Esophagus (tissue), 2 donors: ENCODE data around the gene SLC35B2. TPM values are rescaled to one million over a fixed set of nuclear protein-coding genes. Genes with fewer than 3 reads are reported as not detected.

Source experiments
- H3K27ac ChIP-seq, 2 donors: one replicate each; pipeline ENCODE4 v1.5.1; 2013; ENCODE audit warnings: low read depth in 2 of 2, mild to moderate bottlenecking in 2 of 2, inconsistent platforms in 1 of 2, low read length in 1 of 2, moderate library complexity in 1 of 2
- H3K27me3 ChIP-seq, 2 donors: one replicate each; pipeline ENCODE4 v1.6.1; 2013; ENCODE audit warnings: low read length in 2 of 2, control low read depth in 1 of 2, mild to moderate bottlenecking in 1 of 2; ENCODE audit not compliant: insufficient read depth in 2 of 2, control insufficient read depth in 1 of 2
- H3K36me3 ChIP-seq, 2 donors: one replicate each; pipeline ENCODE4 v1.6.1; 2013; ENCODE audit warnings: low read length in 1 of 2; ENCODE audit not compliant: control insufficient read depth in 2 of 2, insufficient read depth in 2 of 2
- H3K4me1 ChIP-seq, 2 donors: one replicate each; pipeline ENCODE4 v1.6.1; 2013; ENCODE audit warnings: low read length in 1 of 2; ENCODE audit not compliant: control insufficient read depth in 2 of 2, insufficient read depth in 2 of 2
- H3K4me3 ChIP-seq, 2 donors: one replicate each; pipeline ENCODE4 v1.5.1; 2013; ENCODE audit warnings: low read length in 2 of 2, mild to moderate bottlenecking in 2 of 2, low read depth in 1 of 2, moderate library complexity in 1 of 2
- H3K9me3 ChIP-seq, 2 donors: one replicate each; pipeline ENCODE4 v1.6.1; 2013; ENCODE audit warnings: mild to moderate bottlenecking in 2 of 2, low read depth in 1 of 2, low read length in 1 of 2, moderate library complexity in 1 of 2; ENCODE audit not compliant: control insufficient read depth in 2 of 2, insufficient read depth in 1 of 2
- WGBS, 2 donors: extraction: QIAGEN DNeasy Blood & Tissue Kit; methylation state at CpG; one replicate each; pipeline ENCODE4 v1.1.7; 2013; 5-methylcytosine and 5-hydroxymethylcytosine counted together
- polyA plus RNA-seq, 2 donors: library from polyadenylated mRNA; stranded (reverse); fragments of 200-250 nt; gene quantifications; one replicate each; pipeline ENCODE4 v1.2.3, GENCODE V29; 2013
- donor health status: healthy with polysubstance abuse.
- donor health status: Bipolar disorder and iron deficiency.

SLC35B2 gene
- polyA plus RNA-seq, 2 donors = 4.3 to 13.0 TPM

DNA sequence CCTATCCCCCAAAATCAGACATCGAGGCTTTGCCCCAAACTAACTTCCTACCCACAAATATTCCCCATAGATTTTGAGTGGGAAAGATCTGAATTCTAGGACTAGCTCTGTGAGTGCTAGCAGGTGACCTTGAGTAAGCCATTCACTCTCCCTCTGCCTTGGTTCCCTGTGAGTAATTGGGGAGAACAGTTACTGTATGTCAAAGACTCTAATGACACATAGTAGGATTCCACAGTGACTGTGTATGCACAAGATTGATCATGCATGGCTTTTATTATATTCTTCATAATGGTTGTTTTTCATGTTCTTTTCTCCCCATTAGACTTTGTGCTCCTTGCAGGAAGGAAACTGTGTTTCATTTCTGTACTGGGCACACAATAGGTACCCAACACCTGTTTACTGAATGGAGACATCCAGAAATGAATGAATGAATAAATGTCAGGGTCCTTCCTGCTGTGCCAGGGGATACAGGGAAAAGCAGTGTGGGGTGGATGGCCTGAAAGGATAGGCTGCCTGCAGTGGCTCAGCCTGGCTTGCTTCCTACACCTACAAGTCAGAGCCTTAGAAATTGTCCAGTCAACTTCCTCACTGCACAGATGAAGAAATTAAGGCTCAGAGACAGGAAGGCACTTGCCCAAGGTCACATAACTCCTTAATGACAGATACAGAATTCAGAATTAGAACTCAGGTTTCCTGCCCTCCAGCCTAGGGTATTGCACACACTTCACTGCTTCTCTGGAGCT lies 12.0 kb upstream of the SLC35B2 start:
- no peaks in the 10 kb centered on the region for H3K9me3 ChIP-seq
- H3K27ac ChIP-seq = no peak overlapping the region
- peaks cover 0 to 1% of the 10 kb centered on the region in 2 donors for H3K4me1 ChIP-seq
- WGBS, 2 donors = 59 to 77% methylated on average over 1 of the region's 1 CpG
- H3K4me3 ChIP-seq = no peak overlapping the region
- H3K36me3 ChIP-seq = no peaks in the 10 kb centered on the region
- H3K27me3 ChIP-seq = peaks cover 0 to 12% of the 10 kb centered on the region in 2 donors

DNA sequence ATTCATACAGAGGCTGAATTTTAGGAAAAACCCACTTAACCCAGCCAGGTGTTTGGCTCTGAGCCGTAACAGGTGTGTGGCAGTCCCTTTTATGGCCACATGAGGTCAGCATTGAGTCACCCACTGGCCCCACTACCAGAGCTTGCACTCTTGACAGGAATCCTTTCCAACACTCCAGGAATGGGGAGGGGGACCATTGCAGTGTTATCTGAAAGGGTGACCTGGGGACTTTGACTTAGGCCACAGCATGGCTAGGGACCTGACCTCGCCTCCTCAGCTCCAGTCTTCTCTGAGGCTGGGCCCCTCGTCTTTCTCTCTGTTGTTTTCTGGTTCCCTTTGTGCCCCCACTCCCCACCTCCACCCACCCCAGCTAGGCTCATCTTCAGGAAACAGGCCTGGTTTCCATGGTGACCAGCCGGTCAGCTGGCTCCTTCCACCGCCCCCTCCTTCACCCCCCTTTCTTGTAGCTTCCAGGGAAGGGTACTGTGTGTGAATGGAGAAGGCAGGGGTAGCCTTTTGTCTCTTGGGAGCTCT lies 10.8 kb upstream of the SLC35B2 start:
- Histone ChIP-seq H3K4me1 (peaks cover 6 to 13% of the 10 kb centered on the region in 2 donors), H3K27ac (no peak overlapping the region), H3K9me3 (no peaks in the 10 kb centered on the region), H3K4me3 (no peak overlapping the region), H3K27me3 (peaks cover 0 to 12% of the 10 kb centered on the region in 2 donors), H3K36me3 (no peaks in the 10 kb centered on the region)
- 22 to 27% methylated on average over 5 of the region's 5 CpGs for WGBS, 2 donors

DNA sequence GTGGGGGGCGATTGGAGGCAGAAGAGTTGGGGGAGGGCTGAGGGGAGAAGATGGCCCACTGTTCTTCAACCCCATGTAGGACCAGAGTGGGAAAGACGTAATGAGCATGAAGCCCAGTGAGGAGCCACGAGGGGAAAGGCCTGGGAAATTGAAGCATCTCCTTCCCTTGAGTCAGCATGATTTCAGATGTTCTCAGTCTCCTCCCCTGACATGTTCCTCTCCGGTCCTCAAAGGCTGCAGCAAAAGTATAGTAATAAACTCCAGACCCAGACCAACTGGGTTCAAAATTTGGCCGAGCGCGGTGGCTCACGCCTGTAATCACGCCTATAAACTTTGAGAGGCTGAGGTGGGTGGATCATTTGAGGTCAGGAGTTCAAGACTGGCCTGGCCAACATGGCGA lies 9.9 kb upstream of the SLC35B2 start:
- WGBS, 2 donors = 72 to 74% methylated on average over 10 of the region's 10 CpGs
- H3K27ac ChIP-seq = no peak overlapping the region
- H3K36me3 ChIP-seq = peaks cover 0 to under 1% of the 10 kb centered on the region in 2 donors
- no peaks in the 10 kb centered on the region for H3K9me3 ChIP-seq
- peaks cover 7 to 22% of the 10 kb centered on the region in 2 donors for H3K4me1 ChIP-seq
- H3K4me3 ChIP-seq = no peak overlapping the region
- H3K27me3 ChIP-seq = peaks cover 0 to 10% of the 10 kb centered on the region in 2 donors

DNA sequence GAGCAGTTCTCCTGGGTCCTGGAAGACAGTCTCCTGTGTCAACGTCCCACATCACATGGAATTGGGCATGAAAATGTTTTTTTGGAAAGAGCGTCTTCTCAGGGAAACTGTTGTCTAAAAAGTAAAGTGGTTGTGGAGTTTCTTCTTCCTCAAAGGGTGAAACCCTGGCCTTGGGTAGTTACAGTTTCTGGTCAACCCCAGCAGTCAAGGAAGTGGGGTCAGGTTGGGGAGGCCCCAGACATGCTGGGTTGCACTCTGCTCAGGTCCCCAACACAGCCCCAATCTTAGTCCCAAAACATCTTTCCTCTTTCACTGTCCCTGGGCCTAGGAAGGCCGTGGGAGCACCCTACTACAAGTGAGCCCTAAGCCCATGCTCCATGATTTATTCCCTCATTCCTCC lies 9.0 kb upstream of the SLC35B2 start:
- Histone ChIP-seq H3K27ac (no peak overlapping the region), H3K4me1 (peaks cover 7 to 22% of the 10 kb centered on the region in 2 donors), H3K36me3 (peaks cover 0 to 4% of the 10 kb centered on the region in 2 donors), H3K9me3 (no peaks in the 10 kb centered on the region), H3K27me3 (peaks cover 0 to 9% of the 10 kb centered on the region in 2 donors), H3K4me3 (no peak overlapping the region)
- WGBS, 2 donors = 79 to 80% methylated on average over 3 of the region's 3 CpGs

DNA sequence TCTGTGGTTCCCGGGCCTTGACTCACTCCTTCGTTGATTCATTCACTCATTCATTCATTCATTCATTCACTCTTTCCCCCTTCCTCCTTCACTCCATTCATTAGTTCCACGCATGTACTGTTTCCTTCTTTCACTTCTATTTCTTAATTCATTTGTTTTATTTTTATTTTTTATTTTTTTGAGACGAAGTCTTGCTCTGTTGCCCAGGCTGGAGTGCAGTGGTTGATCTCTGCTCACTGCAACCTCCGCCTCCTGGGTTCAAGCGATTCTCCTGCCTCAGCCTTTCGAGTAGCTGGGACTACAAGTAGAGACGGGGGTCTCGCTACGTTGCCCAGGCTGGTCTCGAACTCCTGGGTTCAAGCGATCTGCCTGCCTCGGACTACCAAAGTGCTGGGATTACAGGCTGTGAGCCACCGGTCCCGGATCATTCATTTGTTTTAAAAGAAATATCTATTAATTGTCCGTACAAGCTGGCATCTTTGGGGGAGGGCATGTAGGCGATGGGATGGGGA lies 8.4 kb upstream of the SLC35B2 start:
- H3K4me1 ChIP-seq = peaks cover 7 to 22% of the 10 kb centered on the region in 2 donors
- peaks cover 0 to 7% of the 10 kb centered on the region in 2 donors for H3K27me3 ChIP-seq
- H3K9me3 ChIP-seq = no peaks in the 10 kb centered on the region
- WGBS, 2 donors = 63% methylated on average over 17 of the region's 17 CpGs
- peaks cover 0 to 4% of the 10 kb centered on the region in 2 donors for H3K36me3 ChIP-seq
- peak overlapping the region in 1 of 2 donors; percentile 68 for H3K4me3 ChIP-seq
- H3K27ac ChIP-seq = no peak overlapping the region

DNA sequence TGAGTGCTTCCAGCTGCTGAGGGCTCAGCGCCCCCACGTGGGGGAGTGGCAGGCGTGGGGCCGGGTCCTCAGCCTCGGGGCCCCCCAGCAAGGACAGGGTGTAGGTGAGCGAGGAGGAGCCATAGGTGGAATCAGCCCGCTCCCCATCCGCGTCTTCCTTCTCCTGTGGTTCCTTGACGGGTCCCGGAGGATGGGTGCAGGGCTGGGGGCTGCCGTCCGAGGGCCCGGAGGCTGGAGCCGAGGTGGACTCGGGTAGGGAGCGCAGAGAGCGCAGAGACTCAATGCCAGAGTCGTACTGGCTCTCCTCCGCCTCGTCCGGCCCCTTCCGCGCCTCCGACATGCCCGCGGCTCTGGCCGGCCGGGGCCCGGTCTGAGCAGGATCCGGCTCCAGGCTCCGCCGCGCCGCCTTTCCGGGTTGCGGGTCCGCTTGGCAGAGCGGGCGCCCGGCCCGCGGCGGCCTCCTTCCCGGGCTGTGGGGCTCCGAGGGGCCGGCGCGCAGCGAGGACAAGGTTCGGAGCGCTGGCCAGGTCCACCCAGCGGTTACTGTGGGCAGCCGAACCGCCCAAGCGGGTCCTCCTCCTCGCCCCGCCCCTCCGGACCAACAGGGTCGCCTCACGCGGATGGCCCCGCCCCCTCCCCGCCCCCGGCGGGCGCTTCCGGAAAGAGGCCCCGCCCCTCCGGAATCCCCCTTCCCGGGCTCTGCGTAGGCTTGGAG lies 7.8 kb upstream of the SLC35B2 start, which contains the start of gene NFKBIE:
Gene NFKBIE (minus strand): TSS at position 545 of the 715 bp plus-strand sequence. CDS start 205 bp downstream, at position 340.
- H3K4me3 ChIP-seq = peak within 1 kb of the TSS; percentile 68 to 72
- no peaks in the 10 kb centered on the region for H3K9me3 ChIP-seq
- peaks cover 0 to 3% of the 10 kb centered on the region in 2 donors for H3K27me3 ChIP-seq
- peaks cover 0 to 7% of the 10 kb centered on the region in 2 donors for H3K36me3 ChIP-seq
- peaks cover 7 to 22% of the 10 kb centered on the region in 2 donors for H3K4me1 ChIP-seq
- WGBS, 2 donors = 0 to 1% methylated on average over 55 to 72 of the region's 72 CpGs
- H3K27ac ChIP-seq = peak within 1 kb of the TSS; percentile 60 to 71

DNA sequence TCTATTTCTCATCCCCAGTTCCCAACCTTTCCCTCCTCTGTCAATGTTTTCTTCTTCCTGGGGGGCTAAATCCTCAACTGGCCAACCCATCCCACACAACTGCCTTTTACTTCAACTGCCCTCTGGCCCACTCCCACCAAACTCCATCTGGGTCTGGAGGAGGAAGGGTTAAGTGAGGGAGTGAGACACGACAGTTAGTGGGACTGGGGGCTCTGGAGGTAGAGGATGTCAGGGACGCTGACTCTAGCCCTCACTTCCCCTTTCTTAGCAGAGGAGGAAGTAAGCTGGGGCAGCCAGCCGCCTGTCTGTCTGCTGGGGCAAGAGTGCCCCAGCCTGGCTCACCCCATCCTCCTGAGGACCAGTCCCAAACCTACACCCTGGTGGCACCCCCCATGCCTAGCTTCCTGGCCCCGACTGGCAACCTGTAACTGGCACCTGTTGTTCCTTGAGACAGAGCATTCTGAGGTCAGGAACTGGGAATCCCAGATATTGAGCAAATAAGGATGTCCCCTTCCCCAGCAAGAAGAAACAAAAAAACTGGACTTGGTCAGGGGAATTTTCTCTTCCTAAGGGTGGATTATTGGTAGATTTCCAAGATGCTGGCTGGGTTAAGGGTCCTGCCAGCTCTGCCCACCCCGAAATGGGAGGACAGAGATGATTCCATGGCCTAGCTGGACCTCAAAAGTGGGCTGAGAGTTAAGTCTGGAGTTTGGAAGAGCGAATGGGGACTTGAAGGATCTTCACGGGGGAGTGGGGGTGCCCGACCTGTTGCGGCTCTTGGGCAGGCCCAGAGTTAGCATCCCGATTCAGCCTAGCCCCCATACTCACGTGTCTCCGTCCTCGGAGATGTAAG lies 7.1 kb upstream of the SLC35B2 start:
- Histone ChIP-seq H3K27me3 (no peaks in the 10 kb centered on the region), H3K27ac (peak overlapping the region; percentile 60 to 71), H3K9me3 (no peaks in the 10 kb centered on the region), H3K4me3 (peak overlapping the region; percentile 68 to 72), H3K36me3 (peaks cover 0 to 12% of the 10 kb centered on the region in 2 donors), H3K4me1 (peaks cover 7 to 22% of the 10 kb centered on the region in 2 donors)
- WGBS, 2 donors = 5 to 7% methylated on average over 13 of the region's 13 CpGs

DNA sequence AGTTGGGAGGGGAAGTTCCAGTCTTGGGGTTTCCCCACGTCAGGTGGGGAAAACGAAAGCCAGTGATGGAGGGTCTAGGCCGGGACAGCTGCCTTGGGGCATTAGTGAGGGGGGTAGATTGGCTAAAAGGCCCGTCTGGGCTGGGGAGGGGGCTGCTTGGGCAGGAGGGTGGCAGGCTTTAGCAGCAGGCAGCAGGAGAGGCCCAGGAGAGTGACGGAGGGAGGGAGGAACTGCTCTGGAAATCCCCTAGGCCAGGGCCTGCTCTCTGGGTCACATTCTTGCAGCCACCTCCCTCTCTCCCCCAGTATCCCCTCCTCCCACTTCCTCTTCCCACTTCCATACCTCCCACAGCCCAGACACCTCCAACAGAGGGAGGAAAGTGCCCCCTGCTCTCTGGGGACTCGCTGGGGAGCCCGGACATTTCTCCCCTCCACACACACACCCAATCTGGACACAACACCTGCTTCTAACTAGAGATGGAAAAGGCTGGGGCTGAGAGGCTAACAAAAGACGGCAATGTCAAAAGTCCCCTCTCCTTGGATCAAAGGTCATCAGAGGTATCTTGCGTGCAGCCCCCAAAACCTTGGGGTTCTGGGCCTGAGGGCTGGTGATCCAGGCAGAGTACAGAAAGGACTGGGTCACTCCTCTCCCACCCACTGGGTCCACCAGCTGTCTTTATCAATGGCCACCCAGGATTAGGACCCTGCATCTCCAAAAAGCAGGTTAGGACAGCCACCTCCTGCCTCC lies 6.2 kb upstream of the SLC35B2 start:
- peak overlapping the region; percentile 18 to 38 for H3K27ac ChIP-seq
- H3K27me3 ChIP-seq = no peaks in the 10 kb centered on the region
- H3K4me3 ChIP-seq = peak overlapping the region; percentile 68 to 72
- H3K36me3 ChIP-seq = peaks cover 0 to 12% of the 10 kb centered on the region in 2 donors
- H3K9me3 ChIP-seq = no peaks in the 10 kb centered on the region
- peaks cover 7 to 22% of the 10 kb centered on the region in 2 donors for H3K4me1 ChIP-seq
- WGBS, 2 donors = 31 to 32% methylated on average over 9 of the region's 9 CpGs
